Endothelial cell of hepatic sinusoid (primary cell): ENCODE data around the gene GXYLT2.

ENCODE experiments used
- in situ Hi-C: cut with HindIII; loops from 2 replicates; pipeline ENCODE4 v1.10.0; 2017; ENCODE audit warnings: low sequenced_read_pairs

The GXYLT2 gene

GRCh38 chr3:72887705-72888545, at the start of gene GXYLT2:
GXYLT2 (plus strand) TSS chr3:72888046; CDS start chr3:72888234, 188 bp downstream.
- in situ Hi-C loops: no loop called here

GRCh38 chr3:72839057-72839456, 48.8 kb upstream of the GXYLT2 start:
- in situ Hi-C loops: no loop called here

GRCh38 chr3:72844436-72844993, 43.3 kb upstream of the GXYLT2 start:
- in situ Hi-C loops: no loop called here

GRCh38 chr3:72846166-72846565, 41.7 kb upstream of the GXYLT2 start:
- in situ Hi-C loops: no loop called here

- in situ Hi-C loops: no loop called here
Measured at GRCh38 chr3:72847282-72847681, 40.6 kb upstream of the GXYLT2 start.

GRCh38 chr3:72847751-72848702, 39.8 kb upstream of the GXYLT2 start, which contains the start of gene SHQ1:
SHQ1 (minus strand) TSS chr3:72848445; CDS start chr3:72848340, 105 bp downstream.
- in situ Hi-C loops: no loop called here

GRCh38 chr3:72848703-72849081, 39.2 kb upstream of the GXYLT2 start:
- in situ Hi-C loops: no loop called here

- in situ Hi-C loops: no loop called here
Measured at GRCh38 chr3:72855001-72855400, 32.8 kb upstream of the GXYLT2 start.

GRCh38 chr3:72860053-72860452, 27.8 kb upstream of the GXYLT2 start:
- in situ Hi-C loops: no loop called here

GRCh38 chr3:72860846-72861245, 27.0 kb upstream of the GXYLT2 start:
- in situ Hi-C loops: no loop called here

- in situ Hi-C loops: no loop called here
Measured at GRCh38 chr3:72862314-72863090, 25.3 kb upstream of the GXYLT2 start.

GRCh38 chr3:72872183-72872582, 15.7 kb upstream of the GXYLT2 start:
- in situ Hi-C loops: no loop called here

- in situ Hi-C loops: no loop called here
Measured at GRCh38 chr3:72887343-72887704, 522 bp upstream of the GXYLT2 start.

- in situ Hi-C loops: no loop called here
Measured at GRCh38 chr3:72888546-72889309, 882 bp downstream of the GXYLT2 start.

GRCh38 chr3:72889310-72890165, 1.7 kb downstream of the GXYLT2 start:
- in situ Hi-C loops: no loop called here

GRCh38 chr3:72890166-72890925, 2.5 kb downstream of the GXYLT2 start:
- in situ Hi-C loops: no loop called here

GRCh38 chr3:72891053-72891855, 3.4 kb downstream of the GXYLT2 start:
- in situ Hi-C loops: no loop called here
